GM10266 (cell line): ENCODE measurements around the gene MARCO.

Experiments used
- DNase-seq: peaks from one replicate; pipeline ENCODE4 v3.0.0; 2012; ENCODE audit errors: extremely low spot score
- CTCF ChIP-seq: IDR thresholded peaks from 2 replicates; pipeline ENCODE4 v1.5.1; 2012; ENCODE audit warnings: mild to moderate bottlenecking, low read depth; ENCODE audit not compliant: control insufficient read depth, insufficient read depth; ENCODE audit errors: missing control alignments

MARCO gene

GRCh38 chr2:119012345-119013301 is 70.6 kb downstream of the MARCO start:
- no peak for TF ChIP-seq CTCF
- DNase-seq: no peak

- DNase-seq: no peak
- no peak for TF ChIP-seq CTCF
Observed at GRCh38 chr2:119013671-119014070, 71.7 kb downstream of the MARCO start.

DNA sequence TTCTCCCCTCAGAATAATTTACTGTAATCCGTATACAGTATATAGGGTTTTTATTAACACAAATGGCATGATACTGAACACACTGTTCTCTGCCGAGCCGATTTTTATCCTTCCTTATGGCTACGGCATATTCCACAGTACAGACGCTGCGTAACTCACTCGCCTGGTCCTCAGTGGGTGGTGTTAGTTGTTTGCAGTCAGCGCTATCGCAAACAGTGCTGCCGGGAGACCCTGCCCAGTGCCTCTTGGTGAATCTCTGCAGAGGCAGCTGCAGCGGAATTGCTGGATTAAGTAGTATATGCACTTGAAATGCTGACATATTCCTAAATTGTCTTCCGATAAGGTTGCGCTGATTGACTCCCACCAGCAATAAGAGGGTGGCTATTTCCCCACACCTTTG is 73.9 kb downstream of the MARCO start:
- DNase-seq: no peak
- no peak for TF ChIP-seq CTCF

DNA sequence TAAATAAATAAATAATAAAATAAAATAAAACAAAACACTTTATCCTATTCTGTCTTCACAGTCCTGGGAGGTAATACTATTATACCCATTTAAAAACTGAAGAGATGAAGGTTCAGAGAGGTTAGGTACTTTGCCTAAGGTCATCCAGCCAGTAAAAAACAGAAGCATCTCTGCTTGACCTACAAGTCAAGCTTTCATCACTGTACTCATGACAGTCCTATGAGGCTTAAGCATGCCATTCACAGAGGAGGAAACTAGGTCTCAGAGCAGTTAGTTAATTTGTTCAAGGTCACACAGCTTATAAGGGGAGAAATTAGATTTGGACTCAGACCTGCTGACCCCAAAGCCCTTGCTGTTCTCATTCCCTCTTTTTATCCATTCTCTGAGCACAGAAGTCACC is 77.5 kb downstream of the MARCO start:
- DNase-seq: no peak

GRCh38 chr2:119022678-119023077 is 80.7 kb downstream of the MARCO start:
- DNase-seq: no peak
- no peak for TF ChIP-seq CTCF

More for the DNA sequence above, 77.5 kb downstream of the MARCO start:
- TF ChIP-seq CTCF: no peak

GRCh38 chr2:119023534-119023933 is 81.5 kb downstream of the MARCO start:
- no peak for DNase-seq
- TF ChIP-seq CTCF: no peak

DNA sequence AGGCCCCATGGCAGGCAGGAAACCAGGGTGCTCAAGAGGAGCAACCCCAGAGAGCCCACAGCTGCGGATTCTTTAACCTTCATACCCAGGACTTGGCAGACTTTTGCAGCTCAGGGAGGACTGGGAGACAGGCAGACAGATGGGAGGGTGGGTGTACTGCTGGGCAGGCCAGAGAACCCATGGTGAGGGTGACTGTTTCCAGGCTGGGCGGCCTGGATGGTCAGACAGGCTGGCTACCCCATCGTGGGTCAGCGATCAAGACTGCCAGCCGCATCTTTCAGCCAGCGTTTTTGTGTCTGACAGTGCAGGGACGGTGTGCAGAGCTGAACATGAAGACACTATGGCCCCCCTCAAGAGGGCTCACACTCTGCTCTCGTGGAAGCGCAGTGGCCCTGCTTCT is 82.2 kb downstream of the MARCO start:
- TF ChIP-seq CTCF: no peak
- no peak for DNase-seq
